GM13977 (cell line): ENCODE data around the gene FLT1.

Experiments used
- DNase-seq: peaks from one replicate; pipeline ENCODE4 v3.0.0; 2012; ENCODE audit warnings: low spot score
- CTCF ChIP-seq: IDR thresholded peaks from 2 replicates; pipeline ENCODE4 v1.5.1; 2012; ENCODE audit warnings: mild to moderate bottlenecking, control low read depth; ENCODE audit not compliant: insufficient read depth; ENCODE audit errors: extremely low read depth, missing control alignments
- in situ Hi-C: fragments of 300-500 bp; cut with MboI; formaldehyde crosslinking; loops from one replicate; pipeline ENCODE4 v1.12.0; 2022; ENCODE audit warnings: low sequenced_read_pairs, low pct_unique_long_range_greater_than_20kb, mixed read lengths, inconsistent platforms; ENCODE audit not compliant: unreplicated experiment

Gene FLT1

GRCh38 chr13:28337166-28338005, 157.5 kb downstream of the FLT1 start:
- DNase-seq, result no peak
- TF ChIP-seq CTCF, result no peak
- in situ Hi-C loops, result loop anchor here (25.0 kb wide), 1 partner anchor 450 kb away; no protein-coding TSS in a partner anchor

GRCh38 chr13:28336193-28336657, 158.7 kb downstream of the FLT1 start:
- no peak for TF ChIP-seq CTCF
- no peak for DNase-seq
- in situ Hi-C loops, result loop anchor here (25.0 kb wide), 1 partner anchor 451 kb away; no protein-coding TSS in a partner anchor

- in situ Hi-C loops, result loop anchor here (25.0 kb wide), 1 partner anchor 454 kb away; no protein-coding TSS in a partner anchor
- DNase-seq, result no peak
- TF ChIP-seq CTCF, result no peak
These were observed 161.6 kb downstream of the FLT1 start for GRCh38 chr13:28333204-28333881.

DNA sequence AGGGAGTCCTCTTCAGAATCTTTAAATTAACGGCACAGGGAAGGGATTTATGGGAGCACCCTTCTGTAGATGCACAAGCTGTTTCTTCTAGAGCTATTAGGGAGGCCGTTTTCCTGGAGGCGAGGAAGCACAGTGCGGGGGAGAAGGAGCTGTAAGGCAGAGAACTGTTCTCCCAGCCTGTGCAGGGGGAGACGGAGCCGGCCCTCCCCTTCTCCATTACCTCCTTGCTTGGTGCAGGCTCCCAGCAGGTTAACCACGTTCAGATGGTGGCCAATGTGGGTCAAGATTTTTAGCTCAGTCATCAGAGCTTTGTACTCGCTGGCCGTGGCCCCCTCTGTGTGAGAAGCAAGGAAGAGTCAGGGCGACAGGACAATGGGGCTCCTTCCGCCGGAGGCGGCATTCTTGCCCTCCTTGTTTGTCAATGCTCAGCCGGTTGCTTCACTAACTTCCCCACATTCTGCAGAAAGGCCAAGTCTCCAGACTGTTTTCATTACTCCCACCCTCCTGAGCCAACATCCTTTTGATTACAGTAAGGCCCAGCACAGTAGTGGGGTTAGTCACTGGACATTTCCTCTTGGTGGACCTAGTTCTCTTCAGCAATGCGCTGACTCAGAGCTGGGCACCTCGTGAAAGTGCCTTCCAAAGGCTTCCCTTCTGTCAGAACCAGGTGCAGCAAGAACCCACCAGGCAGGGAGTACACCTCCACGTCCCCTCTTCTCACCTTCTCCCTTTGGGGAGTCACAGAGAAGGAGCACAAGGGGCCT, 165.4 kb downstream of the FLT1 start:
- in situ Hi-C loops, result loop anchor here (25.0 kb wide), 1 partner anchor 458 kb away; no protein-coding TSS in a partner anchor
- no peak for TF ChIP-seq CTCF
- no peak for DNase-seq

- no peak for TF ChIP-seq CTCF
- DNase-seq, result no peak
- in situ Hi-C loops, result loop anchor here (25.0 kb wide), 1 partner anchor 459 kb away; no protein-coding TSS in a partner anchor
These were observed 166.7 kb downstream of the FLT1 start for GRCh38 chr13:28328271-28328607.
